Panc1 (cell line): ENCODE measurements around the gene JAK2.

Experiments used
- POLR2AphosphoS5 ChIP-seq: IDR thresholded peaks from 2 replicates; pipeline ENCODE4 v1.6.1; 2012; ENCODE audit warnings: mild to moderate bottlenecking, low read depth, low read length, moderate library complexity
- TCF7L2 ChIP-seq: IDR thresholded peaks from 2 replicates; pipeline ENCODE4 v1.6.1; 2011; ENCODE audit warnings: mild to moderate bottlenecking, low read depth, low read length, inconsistent platforms
- TF ChIP-seq, protein P1 (sequence below): fragments of 450-650 bp; IDR thresholded peaks from 2 replicates; pipeline ENCODE4 v1.5.1; 2017; ENCODE audit warnings: mild to moderate bottlenecking

GRCh38 chr9:5025416-5025815 lies 40.3 kb downstream of the JAK2 start:
- TF ChIP-seq, protein P1, sequence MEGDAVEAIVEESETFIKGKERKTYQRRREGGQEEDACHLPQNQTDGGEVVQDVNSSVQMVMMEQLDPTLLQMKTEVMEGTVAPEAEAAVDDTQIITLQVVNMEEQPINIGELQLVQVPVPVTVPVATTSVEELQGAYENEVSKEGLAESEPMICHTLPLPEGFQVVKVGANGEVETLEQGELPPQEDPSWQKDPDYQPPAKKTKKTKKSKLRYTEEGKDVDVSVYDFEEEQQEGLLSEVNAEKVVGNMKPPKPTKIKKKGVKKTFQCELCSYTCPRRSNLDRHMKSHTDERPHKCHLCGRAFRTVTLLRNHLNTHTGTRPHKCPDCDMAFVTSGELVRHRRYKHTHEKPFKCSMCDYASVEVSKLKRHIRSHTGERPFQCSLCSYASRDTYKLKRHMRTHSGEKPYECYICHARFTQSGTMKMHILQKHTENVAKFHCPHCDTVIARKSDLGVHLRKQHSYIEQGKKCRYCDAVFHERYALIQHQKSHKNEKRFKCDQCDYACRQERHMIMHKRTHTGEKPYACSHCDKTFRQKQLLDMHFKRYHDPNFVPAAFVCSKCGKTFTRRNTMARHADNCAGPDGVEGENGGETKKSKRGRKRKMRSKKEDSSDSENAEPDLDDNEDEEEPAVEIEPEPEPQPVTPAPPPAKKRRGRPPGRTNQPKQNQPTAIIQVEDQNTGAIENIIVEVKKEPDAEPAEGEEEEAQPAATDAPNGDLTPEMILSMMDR: no peak
- no peak for TF ChIP-seq POLR2AphosphoS5
- no peak for TF ChIP-seq TCF7L2
